ENCODE results near the gene EFNA5. TPM values are rescaled to one million over a fixed set of nuclear protein-coding genes. Genes with fewer than 3 reads are reported as not detected.

Gene EFNA5
- total RNA-seq, 1 experiment from 2014 or later: 51.2 TPM

DNA sequence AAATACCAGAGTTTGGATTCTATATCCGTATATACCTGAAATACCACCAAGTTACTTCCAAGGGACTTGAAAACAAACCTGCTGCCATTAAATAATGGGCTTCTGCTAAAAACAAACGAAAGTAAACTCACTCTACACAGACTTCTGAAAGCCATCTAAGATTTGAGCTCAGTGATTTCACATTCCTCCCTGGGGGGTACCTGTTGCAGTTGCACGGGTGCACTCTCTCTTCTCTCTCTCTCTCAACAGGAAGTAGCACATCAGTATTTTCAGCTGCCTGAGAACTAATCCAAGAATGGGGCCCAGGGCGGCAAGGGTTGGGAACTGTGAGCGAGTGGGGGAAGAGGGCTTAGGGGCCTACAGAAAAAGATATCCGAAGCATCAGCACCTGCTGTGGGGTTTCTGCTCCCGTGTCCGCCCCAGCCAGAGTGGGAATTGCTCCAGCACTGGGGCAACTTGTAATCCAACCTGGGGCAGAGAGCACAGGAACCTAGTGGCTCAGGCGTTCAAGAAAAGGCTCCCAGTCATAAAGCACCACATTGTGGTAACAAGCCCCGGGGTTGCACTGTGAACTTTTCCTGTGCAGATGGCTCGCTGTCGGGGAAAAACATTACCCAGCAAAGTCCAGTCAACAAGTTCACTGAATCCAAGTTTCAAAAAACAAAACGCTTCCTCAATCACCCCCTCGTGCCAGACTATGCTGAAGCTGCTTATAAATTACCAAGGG lies 99.8 kb downstream of the EFNA5 start:
- peaks cover 22% of the 10 kb centered on the region for H3K36me3 Mint-ChIP-seq (ENCODE audit: insufficient read depth, unreplicated experiment)
- H3K27me3 Mint-ChIP-seq (ENCODE audit: insufficient read depth, unreplicated experiment): no peaks in the 10 kb centered on the region
- POLR2A ChIA-PET: interaction anchor here (0.5 to 15.1 kb wide), 32 partner anchors 8 to 1678 kb away, joined by 3 to 205 read pairs (median 4); partner anchors contain the start of gene EFNA5
- peaks cover 64% of the 10 kb centered on the region for H3K4me1 Mint-ChIP-seq (ENCODE audit: insufficient read depth, unreplicated experiment)
- H3K9me3 Mint-ChIP-seq (ENCODE audit: unreplicated experiment): no peaks in the 10 kb centered on the region
- TF ChIP-seq CTCF (IDR thresholded peaks at IDR 0.05; ENCODE audit: unreplicated experiment): no peak
- intact Hi-C loops (cut with micrococcal nuclease): loop anchor here (2.0 to 5.0 kb wide), 3 partner anchors 84 to 264 kb away; no protein-coding TSS in a partner anchor
- peak overlapping the region; percentile 79 for H3K27ac Mint-ChIP-seq (ENCODE audit: low read depth, unreplicated experiment)
- peak overlapping the region; percentile 65 for H3K4me3 Mint-ChIP-seq (ENCODE audit: unreplicated experiment)
- BruUV-seq (replicated peaks): no TSS peak
- peak; percentile 67 for DNase-seq (ENCODE audit: unreplicated experiment)
- CTCF ChIA-PET: interaction anchor here (0.6 to 3.5 kb wide), 27 partner anchors 9 to 1476 kb away, joined by 3 to 16 read pairs (median 5); no protein-coding TSS in a partner anchor

GRCh38 chr5:107570181-107570580 lies 100.6 kb downstream of the EFNA5 start:
- no peaks in the 10 kb centered on the region for H3K9me3 Mint-ChIP-seq (ENCODE audit: unreplicated experiment)
- DNase-seq (ENCODE audit: unreplicated experiment): no peak
- peak overlapping the region; percentile 65 for H3K4me3 Mint-ChIP-seq (ENCODE audit: unreplicated experiment)
- peak overlapping the region; percentile 79 for H3K27ac Mint-ChIP-seq (ENCODE audit: low read depth, unreplicated experiment)
- peaks cover 66% of the 10 kb centered on the region for H3K4me1 Mint-ChIP-seq (ENCODE audit: insufficient read depth, unreplicated experiment)
- H3K27me3 Mint-ChIP-seq (ENCODE audit: insufficient read depth, unreplicated experiment): no peaks in the 10 kb centered on the region
- intact Hi-C loops (cut with micrococcal nuclease): loop anchor here (2.0 to 5.0 kb wide), 3 partner anchors 83 to 263 kb away; no protein-coding TSS in a partner anchor
- no TSS peak for BruUV-seq (replicated peaks)
- ChIA-PET CTCF (interaction anchor here (0.6 to 3.5 kb wide), 11 partner anchors 12 to 673 kb away, joined by 3 to 16 read pairs (median 4); no protein-coding TSS in a partner anchor), POLR2A (interaction anchor here (0.7 to 15.1 kb wide), 17 partner anchors 8 to 189 kb away, joined by 3 to 205 read pairs (median 8); partner anchors contain the start of gene EFNA5)
- TF ChIP-seq CTCF (IDR thresholded peaks at IDR 0.05; ENCODE audit: unreplicated experiment): no peak
- peaks cover 22% of the 10 kb centered on the region for H3K36me3 Mint-ChIP-seq (ENCODE audit: insufficient read depth, unreplicated experiment)

DNA sequence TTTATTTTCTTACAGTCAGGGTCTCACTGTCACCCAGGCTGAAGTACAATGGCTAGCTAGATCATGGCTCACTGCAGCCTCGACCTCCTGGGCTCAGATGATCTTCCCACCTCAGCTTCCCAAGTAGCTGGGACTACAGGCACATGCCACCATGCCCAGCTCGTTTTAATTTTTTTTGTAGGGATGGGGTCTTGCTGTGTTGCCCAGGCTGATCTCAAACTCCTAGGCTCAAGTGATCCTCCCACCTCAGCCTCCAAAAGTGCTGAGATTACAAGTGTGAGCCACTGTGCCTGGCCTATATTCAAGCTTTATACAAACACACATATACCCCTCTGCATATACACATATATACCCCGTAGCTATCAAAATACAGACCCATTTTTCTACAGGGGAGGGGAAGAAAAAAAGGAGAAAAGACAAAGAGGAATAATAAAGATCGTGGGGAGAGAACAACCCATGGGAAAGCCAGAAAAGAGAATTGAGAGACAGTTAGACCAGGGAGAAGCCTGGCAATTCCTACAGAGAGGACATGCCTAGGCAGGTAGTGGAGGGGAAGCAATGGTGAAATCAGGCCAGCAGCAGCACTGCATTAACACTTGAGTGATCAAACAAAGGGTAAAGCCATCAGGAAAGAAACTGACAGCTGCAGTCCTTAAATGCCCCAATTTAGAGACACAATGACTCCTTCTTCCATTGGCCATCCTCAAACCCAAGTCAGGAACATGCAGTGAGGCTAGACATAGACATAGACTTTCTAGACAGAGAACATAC lies 102.7 kb downstream of the EFNA5 start:
- BruUV-seq (replicated peaks): no TSS peak
- peak; percentile 81 for DNase-seq (ENCODE audit: unreplicated experiment)
- Mint-ChIP-seq H3K4me3 (ENCODE audit: unreplicated experiment) (peak overlapping the region; percentile 43), H3K27me3 (ENCODE audit: insufficient read depth, unreplicated experiment) (no peaks in the 10 kb centered on the region), H3K4me1 (ENCODE audit: insufficient read depth, unreplicated experiment) (peaks cover 66% of the 10 kb centered on the region), H3K36me3 (ENCODE audit: insufficient read depth, unreplicated experiment) (peaks cover 26% of the 10 kb centered on the region), H3K27ac (ENCODE audit: low read depth, unreplicated experiment) (peak overlapping the region; percentile 92), H3K9me3 (ENCODE audit: unreplicated experiment) (no peaks in the 10 kb centered on the region)
- POLR2A ChIA-PET: interaction anchor here (0.6 to 15.1 kb wide), 11 partner anchors 8 to 239 kb away, joined by 3 to 205 read pairs (median 5); partner anchors contain the start of gene EFNA5
- CTCF ChIA-PET: interaction anchor here (0.5 to 2.1 kb wide), 5 partner anchors 16 to 1299 kb away, joined by 3 to 8 read pairs (median 4); no protein-coding TSS in a partner anchor
- no peak for TF ChIP-seq CTCF (IDR thresholded peaks at IDR 0.05; ENCODE audit: unreplicated experiment)
- intact Hi-C loops (cut with micrococcal nuclease): no loop called here

All from MCF 10A (cell line).